HepG2 (cell line): Measurements from ENCODE around the gene THRAP3. TPM values are rescaled to one million over a fixed set of nuclear protein-coding genes. Genes with fewer than 3 reads are reported as not detected.

ENCODE experiments used
- E2F1 ChIP-seq: sonication (generic); formaldehyde crosslinking; IDR thresholded peaks from 2 replicates; pipeline ENCODE4 v1.5.0; 2020; ENCODE audit warnings: missing genetic modification reagents
- GATAD2A ChIP-seq: IDR thresholded peaks from 2 replicates; pipeline ENCODE4 v1.6.1; 2016
- HNRNPLL ChIP-seq: fragments of 200-400 bp; formaldehyde crosslinking; IDR thresholded peaks from 2 replicates; pipeline ENCODE4 v1.6.1; 2017; ENCODE audit warnings: mild to moderate bottlenecking, low read depth, low read length; ENCODE audit not compliant: poor library complexity, severe bottlenecking
- NCOA5 ChIP-seq: sonication (generic); formaldehyde crosslinking; IDR thresholded peaks from 2 replicates; pipeline ENCODE4 v1.4.0; 2020; ENCODE audit warnings: missing genetic modification reagents
- NR0B2 ChIP-seq: sonication (generic); formaldehyde crosslinking; IDR thresholded peaks from 2 replicates; pipeline ENCODE4 v1.4.0; 2020; ENCODE audit warnings: mild to moderate bottlenecking, missing genetic modification reagents
- NR2F2 ChIP-seq: IDR thresholded peaks from 2 replicates; pipeline ENCODE4 v1.6.1; 2012; ENCODE audit warnings: low read depth, inconsistent platforms, borderline replicate concordance
- SP2 ChIP-seq: sonication (generic); formaldehyde crosslinking; IDR thresholded peaks from 2 replicates; pipeline ENCODE4 v1.5.1; 2020; ENCODE audit warnings: mild to moderate bottlenecking, missing genetic modification reagents
- THAP7 ChIP-seq: sonication (generic); formaldehyde crosslinking; IDR thresholded peaks from 2 replicates; pipeline ENCODE4 v1.8.1; 2023; ENCODE audit warnings: mild to moderate bottlenecking, missing genetic modification reagents
- ZNF251 ChIP-seq: sonication (generic); formaldehyde crosslinking; IDR thresholded peaks from 2 replicates; pipeline ENCODE4 v1.9.0; 2021; ENCODE audit warnings: mild to moderate bottlenecking, missing genetic modification reagents
- ZNF331 ChIP-seq: sonication (generic); formaldehyde crosslinking; IDR thresholded peaks from 2 replicates; pipeline ENCODE4 v1.4.0; 2020; ENCODE audit warnings: missing genetic modification reagents
- ZSCAN20 ChIP-seq: sonication (generic); formaldehyde crosslinking; IDR thresholded peaks from 2 replicates; pipeline ENCODE4 v1.4.0; 2020; ENCODE audit warnings: missing genetic modification reagents, mild to moderate bottlenecking, borderline replicate concordance
- polyA plus RNA-seq, 8 experiments: library from polyadenylated mRNA; depleted of rRNA in 3 of 8; stranded (reverse) in 7 of 8; unstranded in 1 of 8; fragments of >200 nt; fragmentation: Illumina TruSeq in 4 of 8; extraction: Trizol in 4 of 8; gene quantifications; 2 replicates each; pipeline versions ENCODE4 v1.2.1 to v1.2.3, GENCODE V29; 2011 to 2016; ENCODE audit warnings: low read depth in 4 of 8, missing spikeins in 1 of 8, mixed read lengths in 1 of 8; ENCODE audit not compliant: insufficient read depth in 1 of 8
- total RNA-seq, 5 experiments: library from RNA; depleted of rRNA; stranded (reverse); fragments of >200 nt; fragmentation: Illumina TruSeq; extraction: Trizol; gene quantifications; 2 replicates each; pipeline ENCODE4 v1.2.3, GENCODE V29; 2016; ENCODE audit warnings: low read depth in 1 of 5
- TF ChIP-seq, protein P1 (sequence below): sonication (generic); formaldehyde crosslinking; IDR thresholded peaks from 2 replicates; pipeline ENCODE4 v1.4.0; 2020; ENCODE audit warnings: low read depth, mild to moderate bottlenecking, missing genetic modification reagents
- TF ChIP-seq, protein P2 (sequence below): sonication (generic); formaldehyde crosslinking; IDR thresholded peaks from 2 replicates; pipeline ENCODE4 v1.4.0; 2020; ENCODE audit warnings: missing genetic modification reagents, mild to moderate bottlenecking, borderline replicate concordance

THRAP3 gene
- total and polyA plus RNA-seq, 2 of the 13 experiments (the other 11 are each of a cell fraction or from before 2014, with no cell fraction given), result 45.0 to 92.6 TPM

GRCh38 chr1:36224537-36225282 is 467 bp downstream of the THRAP3 start (continued):
- peak; percentile 7; the same call in 1 of the 2 replicates for TF ChIP-seq SP2 (CRISPR knock-in tag)
- no peak for TF ChIP-seq E2F1 (CRISPR knock-in tag)
- no peak for TF ChIP-seq ZSCAN20 (CRISPR knock-in tag)
- peak; percentile 65; the same call in 1 of the 2 replicates for TF ChIP-seq NR0B2 (CRISPR knock-in tag)
- peak; percentile 69; the same call in 1 of the 2 replicates for TF ChIP-seq THAP7 (CRISPR knock-in tag)
- TF ChIP-seq GATAD2A (CRISPR knock-in tag), result peak; percentile 16; the same call in 1 of the 2 replicates
- TF ChIP-seq ZNF251 (CRISPR knock-in tag), result no peak
- no peak for TF ChIP-seq NR2F2
- TF ChIP-seq NCOA5 (CRISPR knock-in tag), result no peak
- TF ChIP-seq, protein P1, sequence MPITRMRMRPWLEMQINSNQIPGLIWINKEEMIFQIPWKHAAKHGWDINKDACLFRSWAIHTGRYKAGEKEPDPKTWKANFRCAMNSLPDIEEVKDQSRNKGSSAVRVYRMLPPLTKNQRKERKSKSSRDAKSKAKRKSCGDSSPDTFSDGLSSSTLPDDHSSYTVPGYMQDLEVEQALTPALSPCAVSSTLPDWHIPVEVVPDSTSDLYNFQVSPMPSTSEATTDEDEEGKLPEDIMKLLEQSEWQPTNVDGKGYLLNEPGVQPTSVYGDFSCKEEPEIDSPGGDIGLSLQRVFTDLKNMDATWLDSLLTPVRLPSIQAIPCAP, result no peak
- peak; percentile 41; the same call in 1 of the 2 replicates for TF ChIP-seq ZNF331 (CRISPR knock-in tag)
- TF ChIP-seq HNRNPLL, result peak; percentile 37
- TF ChIP-seq, protein P2, sequence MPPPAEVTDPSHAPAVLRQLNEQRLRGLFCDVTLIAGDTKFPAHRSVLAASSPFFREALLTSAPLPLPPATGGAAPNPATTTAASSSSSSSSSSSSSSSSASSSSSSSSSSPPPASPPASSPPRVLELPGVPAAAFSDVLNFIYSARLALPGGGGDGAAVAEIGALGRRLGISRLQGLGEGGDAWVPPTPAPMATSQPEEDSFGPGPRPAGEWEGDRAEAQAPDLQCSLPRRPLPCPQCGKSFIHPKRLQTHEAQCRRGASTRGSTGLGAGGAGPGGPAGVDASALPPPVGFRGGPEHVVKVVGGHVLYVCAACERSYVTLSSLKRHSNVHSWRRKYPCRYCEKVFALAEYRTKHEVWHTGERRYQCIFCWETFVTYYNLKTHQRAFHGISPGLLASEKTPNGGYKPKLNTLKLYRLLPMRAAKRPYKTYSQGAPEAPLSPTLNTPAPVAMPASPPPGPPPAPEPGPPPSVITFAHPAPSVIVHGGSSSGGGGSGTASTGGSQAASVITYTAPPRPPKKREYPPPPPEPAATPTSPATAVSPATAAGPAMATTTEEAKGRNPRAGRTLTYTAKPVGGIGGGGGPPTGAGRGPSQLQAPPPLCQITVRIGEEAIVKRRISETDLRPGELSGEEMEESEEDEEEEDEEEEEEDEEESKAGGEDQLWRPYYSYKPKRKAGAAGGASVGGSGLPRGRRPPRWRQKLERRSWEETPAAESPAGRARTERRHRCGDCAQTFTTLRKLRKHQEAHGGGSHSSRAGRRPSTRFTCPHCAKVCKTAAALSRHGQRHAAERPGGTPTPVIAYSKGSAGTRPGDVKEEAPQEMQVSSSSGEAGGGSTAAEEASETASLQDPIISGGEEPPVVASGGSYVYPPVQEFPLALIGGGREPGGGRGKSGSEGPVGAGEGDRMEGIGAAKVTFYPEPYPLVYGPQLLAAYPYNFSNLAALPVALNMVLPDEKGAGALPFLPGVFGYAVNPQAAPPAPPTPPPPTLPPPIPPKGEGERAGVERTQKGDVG, result peak; percentile 75; the same call in 1 of the 2 replicates
